ENCODE results near the gene JTB.
"Not testable (repeated sequence)": the region's sequence is repeated elsewhere in the genome, so short reads cannot be mapped to it uniquely, and the experiment has no call there.

The JTB gene

GRCh38 chr1:154014154-154014907 is 36.9 kb upstream of the JTB start:
- no peaks in the 10 kb centered on the region for H3K4me1 ChIP-seq (ENCODE audit: insufficient read depth, low read length)
- DNase-seq: no peak
- no peaks in the 10 kb centered on the region for H4K20me1 ChIP-seq (ENCODE audit: insufficient read depth, low read length)
- H3K27me3 ChIP-seq (ENCODE audit: insufficient read depth, low read length, poor library complexity): no peaks in the 10 kb centered on the region
- no peak overlapping the region for H2AFZ ChIP-seq (ENCODE audit: low read depth, low read length)
- H3K27ac ChIP-seq (ENCODE audit: low read length): no peak overlapping the region
- no peaks in the 10 kb centered on the region for H3K36me3 ChIP-seq (ENCODE audit: insufficient read depth, low read length)
- no peaks in the 10 kb centered on the region for H3K79me2 ChIP-seq (ENCODE audit: insufficient read depth, low read length)
- TF ChIP-seq, protein P1, sequence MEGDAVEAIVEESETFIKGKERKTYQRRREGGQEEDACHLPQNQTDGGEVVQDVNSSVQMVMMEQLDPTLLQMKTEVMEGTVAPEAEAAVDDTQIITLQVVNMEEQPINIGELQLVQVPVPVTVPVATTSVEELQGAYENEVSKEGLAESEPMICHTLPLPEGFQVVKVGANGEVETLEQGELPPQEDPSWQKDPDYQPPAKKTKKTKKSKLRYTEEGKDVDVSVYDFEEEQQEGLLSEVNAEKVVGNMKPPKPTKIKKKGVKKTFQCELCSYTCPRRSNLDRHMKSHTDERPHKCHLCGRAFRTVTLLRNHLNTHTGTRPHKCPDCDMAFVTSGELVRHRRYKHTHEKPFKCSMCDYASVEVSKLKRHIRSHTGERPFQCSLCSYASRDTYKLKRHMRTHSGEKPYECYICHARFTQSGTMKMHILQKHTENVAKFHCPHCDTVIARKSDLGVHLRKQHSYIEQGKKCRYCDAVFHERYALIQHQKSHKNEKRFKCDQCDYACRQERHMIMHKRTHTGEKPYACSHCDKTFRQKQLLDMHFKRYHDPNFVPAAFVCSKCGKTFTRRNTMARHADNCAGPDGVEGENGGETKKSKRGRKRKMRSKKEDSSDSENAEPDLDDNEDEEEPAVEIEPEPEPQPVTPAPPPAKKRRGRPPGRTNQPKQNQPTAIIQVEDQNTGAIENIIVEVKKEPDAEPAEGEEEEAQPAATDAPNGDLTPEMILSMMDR (IDR thresholded peaks at IDR 0.05; ENCODE audit: borderline replicate concordance, extremely low read depth, low read length, poor library complexity, severe bottlenecking): no peak
- no peak for TF ChIP-seq EZH2 (IDR thresholded peaks at IDR 0.05; ENCODE audit: borderline replicate concordance, low read depth, low read length, severe bottlenecking)
- no peaks in the 10 kb centered on the region for H3K9me3 ChIP-seq (ENCODE audit: insufficient read depth, low read length, severe bottlenecking)
- H3K4me3 ChIP-seq (ENCODE audit: low read depth in 1 of 2, low read length in 2 of 2): no peak overlapping the region
- no peak overlapping the region for H3K4me2 ChIP-seq (ENCODE audit: insufficient read depth, low read length)
- ATAC-seq (ENCODE audit: insufficient read depth, low read depth): no peak
- no peak overlapping the region for H3K9ac ChIP-seq (ENCODE audit: low read depth, low read length)

DNA sequence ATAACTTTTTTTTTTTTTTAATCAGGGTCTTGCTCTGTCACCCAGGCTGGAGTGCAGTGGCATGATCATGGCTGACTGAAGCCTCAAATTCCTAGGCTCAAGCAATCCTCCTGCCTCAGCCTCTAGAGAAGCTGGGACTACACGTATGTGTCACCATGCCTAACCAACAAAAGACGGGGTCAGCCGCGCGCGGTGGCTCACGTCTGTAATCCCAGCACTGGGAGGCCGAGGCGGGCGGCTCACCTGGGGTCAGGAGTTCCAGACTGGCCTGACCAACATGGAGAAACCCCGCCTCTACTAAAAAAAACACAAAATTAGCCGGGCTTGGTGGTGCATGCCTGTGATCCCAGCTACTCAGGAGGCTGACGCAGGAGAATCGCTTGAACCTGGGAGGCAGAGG is 35.1 kb upstream of the JTB start:
- not testable (repeated sequence) for H3K36me3 ChIP-seq (ENCODE audit: insufficient read depth, low read length); H3K4me3 ChIP-seq (ENCODE audit: low read depth in 1 of 2, low read length in 2 of 2); DNase-seq; H3K27me3 ChIP-seq (ENCODE audit: insufficient read depth, low read length, poor library complexity); H3K9ac ChIP-seq (ENCODE audit: low read depth, low read length); H3K9me3 ChIP-seq (ENCODE audit: insufficient read depth, low read length, severe bottlenecking); ATAC-seq (ENCODE audit: insufficient read depth, low read depth); H3K79me2 ChIP-seq (ENCODE audit: insufficient read depth, low read length); H3K4me2 ChIP-seq (ENCODE audit: insufficient read depth, low read length); H2AFZ ChIP-seq (ENCODE audit: low read depth, low read length); H3K27ac ChIP-seq (ENCODE audit: low read length); H4K20me1 ChIP-seq (ENCODE audit: insufficient read depth, low read length); H3K4me1 ChIP-seq (ENCODE audit: insufficient read depth, low read length)

DNA sequence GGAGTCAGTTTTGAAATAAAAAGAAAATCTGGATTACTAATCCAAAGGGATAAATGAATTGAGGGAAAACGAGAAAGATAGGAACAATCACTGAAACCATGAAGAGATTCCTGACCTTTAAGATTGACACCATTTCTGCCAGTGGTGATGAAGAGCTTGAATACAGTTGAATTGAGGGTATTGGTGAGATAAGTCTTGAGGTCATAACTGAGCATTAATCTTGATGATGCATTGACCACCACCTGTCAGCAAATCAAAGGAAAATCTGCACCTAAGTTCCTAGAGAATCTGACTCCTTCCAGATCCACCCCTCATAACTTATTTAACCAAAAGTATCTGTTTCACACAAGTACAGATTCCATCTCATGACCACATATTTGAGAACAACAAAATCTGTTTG is 34.7 kb upstream of the JTB start:
- no peak for DNase-seq
- H3K9ac ChIP-seq (ENCODE audit: low read depth, low read length): no peak overlapping the region
- no peaks in the 10 kb centered on the region for H4K20me1 ChIP-seq (ENCODE audit: insufficient read depth, low read length)
- ATAC-seq (ENCODE audit: insufficient read depth, low read depth): no peak
- no peaks in the 10 kb centered on the region for H3K27me3 ChIP-seq (ENCODE audit: insufficient read depth, low read length, poor library complexity)
- no peaks in the 10 kb centered on the region for H3K9me3 ChIP-seq (ENCODE audit: insufficient read depth, low read length, severe bottlenecking)
- H2AFZ ChIP-seq (ENCODE audit: low read depth, low read length): no peak overlapping the region
- TF ChIP-seq, protein P1 (IDR thresholded peaks at IDR 0.05; ENCODE audit: borderline replicate concordance, extremely low read depth, low read length, poor library complexity, severe bottlenecking): no peak
- TF ChIP-seq EZH2 (IDR thresholded peaks at IDR 0.05; ENCODE audit: borderline replicate concordance, low read depth, low read length, severe bottlenecking): no peak
- no peak overlapping the region for H3K4me2 ChIP-seq (ENCODE audit: insufficient read depth, low read length)
- no peak overlapping the region for H3K27ac ChIP-seq (ENCODE audit: low read length)
- H3K4me3 ChIP-seq (ENCODE audit: low read depth in 1 of 2, low read length in 2 of 2): no peak overlapping the region
- H3K4me1 ChIP-seq (ENCODE audit: insufficient read depth, low read length): no peaks in the 10 kb centered on the region
- no peaks in the 10 kb centered on the region for H3K36me3 ChIP-seq (ENCODE audit: insufficient read depth, low read length)
- H3K79me2 ChIP-seq (ENCODE audit: insufficient read depth, low read length): no peaks in the 10 kb centered on the region

DNA sequence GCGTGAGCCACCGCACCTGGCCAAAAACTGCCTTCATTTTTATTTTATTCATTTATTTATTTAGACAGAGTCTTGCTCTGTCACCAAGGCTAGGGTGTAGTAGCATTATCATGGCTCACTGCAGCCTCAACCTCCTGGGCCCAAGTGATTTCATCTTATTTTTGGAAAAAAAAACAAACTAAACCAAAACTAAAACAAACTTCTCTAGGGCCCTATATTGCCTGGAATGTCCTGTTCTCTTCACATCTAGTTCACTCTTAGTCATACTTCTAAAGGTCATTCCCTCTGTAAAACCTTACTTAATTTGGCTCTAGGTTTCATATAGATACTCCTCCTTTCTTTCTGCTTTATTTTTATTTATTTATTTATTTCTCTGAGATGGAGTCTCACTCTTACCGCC is 28.7 kb upstream of the JTB start:
- Histone ChIP-seq H3K79me2 (ENCODE audit: insufficient read depth, low read length) (no peaks in the 10 kb centered on the region), H3K36me3 (ENCODE audit: insufficient read depth, low read length) (no peaks in the 10 kb centered on the region), H2AFZ (ENCODE audit: low read depth, low read length) (no peak overlapping the region), H3K9ac (ENCODE audit: low read depth, low read length) (no peak overlapping the region), H3K27me3 (ENCODE audit: insufficient read depth, low read length, poor library complexity) (no peaks in the 10 kb centered on the region), H3K4me1 (ENCODE audit: insufficient read depth, low read length) (no peaks in the 10 kb centered on the region), H3K4me3 (ENCODE audit: low read depth in 1 of 2, low read length in 2 of 2) (no peak overlapping the region), H3K4me2 (ENCODE audit: insufficient read depth, low read length) (no peak overlapping the region), H3K9me3 (ENCODE audit: insufficient read depth, low read length, severe bottlenecking) (no peaks in the 10 kb centered on the region), H3K27ac (ENCODE audit: low read length) (no peak overlapping the region), H4K20me1 (ENCODE audit: insufficient read depth, low read length) (no peaks in the 10 kb centered on the region)
- DNase-seq: no peak
- no peak for ATAC-seq (ENCODE audit: insufficient read depth, low read depth)
- no peak for TF ChIP-seq EZH2 (IDR thresholded peaks at IDR 0.05; ENCODE audit: borderline replicate concordance, low read depth, low read length, severe bottlenecking)
- TF ChIP-seq, protein P1 (IDR thresholded peaks at IDR 0.05; ENCODE audit: borderline replicate concordance, extremely low read depth, low read length, poor library complexity, severe bottlenecking): no peak
